Large intestine (tissue), 3 donors: ENCODE data around the gene COMTD1. TPM values are rescaled to one million over a fixed set of nuclear protein-coding genes. Genes with fewer than 3 reads are reported as not detected.
A peak's percentile ranks its signal among the peaks of the same experiment; 100 is the strongest.
"Not testable (repeated sequence)": the region's sequence is repeated elsewhere in the genome, so short reads cannot be mapped to it uniquely, and the experiment has no call there.

Source experiments
- DNase-seq, 2 donors: peaks; one replicate each; pipeline versions ENCODE4 v3.0.0 to v3.0.0-alpha.2; 2013
- H3K27ac ChIP-seq: one replicate; pipeline ENCODE4 v1.5.1; 2013; ENCODE audit warnings: low read length
- H3K27me3 ChIP-seq: 2 replicates; pipeline ENCODE4 v1.6.1; 2013; ENCODE audit warnings: low read length; ENCODE audit not compliant: control insufficient read depth, insufficient read depth
- H3K36me3 ChIP-seq: 2 replicates; pipeline ENCODE4 v1.6.1; 2013; ENCODE audit warnings: low read length; ENCODE audit not compliant: control insufficient read depth, insufficient read depth
- H3K4me1 ChIP-seq: one replicate; pipeline ENCODE4 v1.6.1; 2013; ENCODE audit warnings: low read length; ENCODE audit not compliant: control insufficient read depth, insufficient read depth
- H3K4me3 ChIP-seq: one replicate; pipeline ENCODE4 v1.5.1; 2013; ENCODE audit warnings: low read length
- H3K9me3 ChIP-seq: one replicate; pipeline ENCODE4 v1.6.1; 2013; ENCODE audit warnings: mild to moderate bottlenecking, low read depth, low read length, moderate library complexity; ENCODE audit not compliant: control insufficient read depth
- WGBS: methylation state at CpG from one replicate; pipeline ENCODE4 v1.1.5; 2013; ENCODE audit warnings: low lambda C conversion rate; ENCODE audit not compliant: insufficient coverage; 5-methylcytosine and 5-hydroxymethylcytosine counted together
- polyA plus RNA-seq: library from polyadenylated mRNA; unstranded; fragments of 120-200 nt; gene quantifications from one replicate; pipeline ENCODE4 v1.2.1, GENCODE V29; 2013

COMTD1 gene
- polyA plus RNA-seq, 1 donor = 34.2 TPM

GRCh38 chr10:75223507-75223906, 12.2 kb downstream of the COMTD1 start:
- Histone ChIP-seq H3K4me1 (peaks cover 14% of the 10 kb centered on the region), H3K4me3 (no peak overlapping the region), H3K36me3 (peaks cover 70% of the 10 kb centered on the region), H3K27ac (no peak overlapping the region), H3K9me3 (no peaks in the 10 kb centered on the region), H3K27me3 (no peaks in the 10 kb centered on the region)
- DNase-seq = no peak
- WGBS = no CpG with 5 or more reads among the region's 2 CpGs

- not testable (repeated sequence) for H3K9me3 ChIP-seq, DNase-seq, H3K4me1 ChIP-seq, H3K27ac ChIP-seq, H3K4me3 ChIP-seq, H3K27me3 ChIP-seq
- H3K36me3 ChIP-seq = peaks cover 78% of the 10 kb centered on the region
- 90% methylated on average over 2 of the region's 8 CpGs for WGBS
These were observed 14.3 kb downstream of the COMTD1 start for GRCh38 chr10:75221492-75221891.

GRCh38 chr10:75220274-75220673, 15.5 kb downstream of the COMTD1 start:
- H3K27me3 ChIP-seq = no peaks in the 10 kb centered on the region
- H3K9me3 ChIP-seq = no peaks in the 10 kb centered on the region
- no peak overlapping the region for H3K27ac ChIP-seq
- H3K36me3 ChIP-seq = peaks cover 86% of the 10 kb centered on the region
- no peak for DNase-seq
- WGBS = 100% methylated on average over 1 of the region's 4 CpGs
- H3K4me1 ChIP-seq = peaks cover 4% of the 10 kb centered on the region
- H3K4me3 ChIP-seq = no peak overlapping the region

GRCh38 chr10:75212343-75212742, 23.4 kb downstream of the COMTD1 start:
- H3K36me3 ChIP-seq = peaks cover 48% of the 10 kb centered on the region
- no peak overlapping the region for H3K27ac ChIP-seq
- no peak for DNase-seq
- WGBS = 90% methylated on average over 2 of the region's 6 CpGs
- H3K4me1 ChIP-seq = peaks cover 21% of the 10 kb centered on the region
- no peak overlapping the region for H3K4me3 ChIP-seq
- no peaks in the 10 kb centered on the region for H3K27me3 ChIP-seq
- no peaks in the 10 kb centered on the region for H3K9me3 ChIP-seq

GRCh38 chr10:75211007-75211691, 24.6 kb downstream of the COMTD1 start:
- Histone ChIP-seq H3K27me3 (no peaks in the 10 kb centered on the region), H3K36me3 (peaks cover 36% of the 10 kb centered on the region), H3K27ac (peak overlapping the region; percentile 98), H3K9me3 (no peaks in the 10 kb centered on the region), H3K4me1 (peaks cover 22% of the 10 kb centered on the region), H3K4me3 (peak overlapping the region; percentile 92)
- DNase-seq = peak; percentile 38 to 85
- WGBS = no CpG with 5 or more reads among the region's 38 CpGs

GRCh38 chr10:75210282-75211006, 25.3 kb downstream of the COMTD1 start, which contains the start of gene VDAC2:
Gene VDAC2, plus strand, starts transcription at chr10:75210796. Its CDS starts 363 bp downstream, at chr10:75211159.
- H3K4me1 ChIP-seq = peaks cover 22% of the 10 kb centered on the region
- no peaks in the 10 kb centered on the region for H3K9me3 ChIP-seq
- WGBS = no CpG with 5 or more reads among the region's 80 CpGs
- DNase-seq = peak; percentile 89 to 93
- no peaks in the 10 kb centered on the region for H3K27me3 ChIP-seq
- H3K27ac ChIP-seq = peak within 1 kb of the TSS; percentile 98
- H3K4me3 ChIP-seq = peak within 1 kb of the TSS; percentile 92
- peaks cover 30% of the 10 kb centered on the region for H3K36me3 ChIP-seq

- peaks cover 25% of the 10 kb centered on the region for H3K36me3 ChIP-seq
- H3K27ac ChIP-seq = peak overlapping the region; percentile 98
- H3K4me1 ChIP-seq = peaks cover 22% of the 10 kb centered on the region
- H3K27me3 ChIP-seq = no peaks in the 10 kb centered on the region
- no peaks in the 10 kb centered on the region for H3K9me3 ChIP-seq
- peak overlapping the region; percentile 92 for H3K4me3 ChIP-seq
- DNase-seq = peak; percentile 75 to 83
- 0% methylated on average over 1 of the region's 19 CpGs for WGBS
These were observed 25.9 kb downstream of the COMTD1 start for GRCh38 chr10:75209921-75210281.

- DNase-seq = no peak
- H3K4me3 ChIP-seq = peak overlapping the region; percentile 92
- H3K27ac ChIP-seq = peak overlapping the region; percentile 98
- H3K4me1 ChIP-seq = peaks cover 22% of the 10 kb centered on the region
- H3K36me3 ChIP-seq = peaks cover 19% of the 10 kb centered on the region
- no peaks in the 10 kb centered on the region for H3K27me3 ChIP-seq
- WGBS = 95% methylated on average over 2 of the region's 16 CpGs
- H3K9me3 ChIP-seq = no peaks in the 10 kb centered on the region
These were observed 26.5 kb downstream of the COMTD1 start for GRCh38 chr10:75209086-75209920.

- DNase-seq = no peak
- H3K9me3 ChIP-seq = no peaks in the 10 kb centered on the region
- H3K4me1 ChIP-seq = peaks cover 22% of the 10 kb centered on the region
- H3K27me3 ChIP-seq = no peaks in the 10 kb centered on the region
- peaks cover 10% of the 10 kb centered on the region for H3K36me3 ChIP-seq
- no CpG with 5 or more reads among the region's 4 CpGs for WGBS
- H3K27ac ChIP-seq = peak overlapping the region; percentile 30
- H3K4me3 ChIP-seq = no peak overlapping the region
These were observed 27.6 kb downstream of the COMTD1 start for GRCh38 chr10:75208181-75208580.

- Histone ChIP-seq H3K4me1 (peaks cover 22% of the 10 kb centered on the region), H3K36me3 (peaks cover 7% of the 10 kb centered on the region), H3K9me3 (no peaks in the 10 kb centered on the region), H3K27me3 (no peaks in the 10 kb centered on the region), H3K27ac (peak overlapping the region; percentile 30), H3K4me3 (no peak overlapping the region)
- WGBS = no CpG with 5 or more reads among the region's 1 CpG
- peak; percentile 50 to 73 for DNase-seq
These were observed 28.0 kb downstream of the COMTD1 start for GRCh38 chr10:75207857-75208144.
